K562 (cell line): ENCODE data around the gene CALU. TPM values are rescaled to one million over a fixed set of nuclear protein-coding genes. Genes with fewer than 3 reads are reported as not detected.
A peak's percentile ranks its signal among the peaks of the same experiment; 100 is the strongest.

Experiments used
- CBFA2T3 ChIP-seq: fragments of 450-650 bp; IDR thresholded peaks from 2 replicates; pipeline ENCODE4 v1.6.1; 2017
- RBM22 ChIP-seq: fragments of 200-400 bp; formaldehyde crosslinking; IDR thresholded peaks from 2 replicates; pipeline ENCODE4 v1.6.1; 2018; ENCODE audit warnings: low read length, low read depth; ENCODE audit not compliant: poor library complexity, severe bottlenecking
- RBM34 ChIP-seq: fragments of 200-400 bp; formaldehyde crosslinking; IDR thresholded peaks from 2 replicates; pipeline ENCODE4 v1.6.1; 2018; ENCODE audit warnings: low read length, borderline replicate concordance; ENCODE audit not compliant: insufficient read depth
- ZBTB11 ChIP-seq, 3 experiments: fragments of 200-800 bp in 1 of 3; fragments of 250-450 bp in 1 of 3; fragments of 450-650 bp in 1 of 3; sonication (Bioruptor Pico) in 1 of 3; sonication (Bioruptor generic) in 1 of 3; formaldehyde crosslinking in 1 of 3; IDR thresholded peaks; 2 replicates each; pipeline versions ENCODE4 v1.6.1 to v1.8.0; 2016 to 2022; ENCODE audit warnings: mild to moderate bottlenecking in 2 of 3, missing genetic modification characterization in 2 of 3, missing compliant biosample characterization in 1 of 3, moderate library complexity in 1 of 3
- ZFP30 ChIP-seq: fragments of 250-450 bp; sonication (Bioruptor Pico); IDR thresholded peaks from 2 replicates; pipeline ENCODE4 v1.8.0; 2022; ENCODE audit warnings: moderate library complexity, mild to moderate bottlenecking, inconsistent platforms, borderline replicate concordance
- ZNF124 ChIP-seq: sonication (generic); formaldehyde crosslinking; IDR thresholded peaks from 2 replicates; pipeline ENCODE4 v1.8.1; 2022; ENCODE audit warnings: missing genetic modification reagents
- ZNF134 ChIP-seq: fragments of 250-450 bp; sonication (Bioruptor Pico); conservative IDR thresholded peaks from 2 replicates; pipeline ENCODE4 v1.4.0; 2020
- ZNF175 ChIP-seq: fragments of 200-800 bp; sonication (Bioruptor generic); IDR thresholded peaks from 2 replicates; pipeline ENCODE4 v1.6.1; 2016; ENCODE audit warnings: low read depth, mild to moderate bottlenecking, missing genetic modification characterization, missing compliant biosample characterization
- ZNF436 ChIP-seq: fragments of 250-450, 450-650 bp; sonication (Bioruptor Pico); formaldehyde crosslinking; IDR thresholded peaks from 2 replicates; pipeline ENCODE4 v1.7.0; 2020; ENCODE audit warnings: mild to moderate bottlenecking
- ZNF668 ChIP-seq: fragments of 250-450 bp; sonication (Bioruptor Pico); IDR thresholded peaks from 2 replicates; pipeline ENCODE4 v1.8.0; 2022; ENCODE audit warnings: mild to moderate bottlenecking, inconsistent platforms
- polyA plus RNA-seq, 8 experiments: library from polyadenylated mRNA; depleted of rRNA in 4 of 8; stranded (reverse) in 5 of 8; unstranded in 3 of 8; fragments of >200 nt; fragmentation: Nextera tagmentation in 2 of 8; fragmentation: Illumina TruSeq in 1 of 8; extraction: Ambion mirVana in 2 of 8; extraction: Trizol in 1 of 8; gene quantifications; 2 replicates each; pipeline versions ENCODE4 v1.2.1 to v1.2.3, GENCODE V29; 2011 to 2014; ENCODE audit warnings: inconsistent platforms in 1 of 8, missing spikeins in 1 of 8
- total RNA-seq, 7 experiments: library from RNA; depleted of rRNA in 6 of 7; stranded (reverse); fragments of >200 nt in 6 of 7; fragmentation: Illumina TruSeq in 2 of 7; extraction: Trizol in 2 of 7; gene quantifications; 2 replicates each; pipeline versions ENCODE4 v1.2.1 to v1.2.3, GENCODE V29; 2011 to 2021; ENCODE audit warnings: low replicate concordance in 1 of 7
- TF ChIP-seq, protein P1 (sequence below): fragments of 250-450 bp; sonication (Bioruptor Pico); IDR thresholded peaks from 2 replicates; pipeline ENCODE4 v1.9.0; 2021; ENCODE audit warnings: mild to moderate bottlenecking, inconsistent platforms
- TF ChIP-seq, protein P2 (sequence below): fragments of 450-650 bp; IDR thresholded peaks from 2 replicates; pipeline ENCODE4 v1.7.0; 2016; ENCODE audit warnings: borderline replicate concordance

Gene CALU
- total and polyA plus RNA-seq, 9 of the 15 experiments (the other 6 are each of a cell fraction or from before 2014, with no cell fraction given) = 166 to 286 (median 215) TPM

DNA sequence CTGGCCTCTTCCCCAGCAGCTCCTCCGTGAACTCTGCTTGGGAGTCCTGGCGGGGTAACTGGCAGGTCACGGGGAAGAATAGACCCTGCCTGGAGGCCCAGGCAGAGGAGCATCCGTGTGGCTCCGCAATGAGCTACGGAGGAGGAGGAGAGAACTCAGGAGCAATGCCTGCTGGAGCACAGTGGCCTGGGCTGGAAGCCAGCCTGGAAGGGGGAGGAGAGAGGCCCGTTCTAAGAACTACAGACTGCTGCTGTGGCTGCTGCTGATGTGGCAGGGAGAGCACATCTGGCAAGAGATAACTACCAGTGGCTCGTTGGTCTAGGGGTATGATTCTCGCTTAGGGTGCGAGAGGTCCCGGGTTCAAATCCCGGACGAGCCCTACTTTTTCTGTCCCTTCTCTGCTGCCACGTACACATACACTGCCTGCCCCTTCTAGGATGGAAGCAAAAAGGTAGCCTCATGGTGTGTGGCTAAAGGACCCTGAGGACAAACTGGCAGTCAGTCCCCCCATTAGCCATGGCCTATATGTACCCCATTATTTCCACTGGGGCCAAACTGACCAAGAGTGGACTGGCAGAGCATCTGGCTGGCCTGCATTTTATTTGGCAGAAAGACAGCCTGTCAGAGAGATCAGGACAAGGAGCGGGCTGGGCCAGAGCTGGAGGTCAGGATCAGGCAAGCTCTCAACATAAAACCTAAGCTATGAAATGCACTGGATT lies 44.1 kb downstream of the CALU start (continued):
- TF ChIP-seq, protein P1, sequence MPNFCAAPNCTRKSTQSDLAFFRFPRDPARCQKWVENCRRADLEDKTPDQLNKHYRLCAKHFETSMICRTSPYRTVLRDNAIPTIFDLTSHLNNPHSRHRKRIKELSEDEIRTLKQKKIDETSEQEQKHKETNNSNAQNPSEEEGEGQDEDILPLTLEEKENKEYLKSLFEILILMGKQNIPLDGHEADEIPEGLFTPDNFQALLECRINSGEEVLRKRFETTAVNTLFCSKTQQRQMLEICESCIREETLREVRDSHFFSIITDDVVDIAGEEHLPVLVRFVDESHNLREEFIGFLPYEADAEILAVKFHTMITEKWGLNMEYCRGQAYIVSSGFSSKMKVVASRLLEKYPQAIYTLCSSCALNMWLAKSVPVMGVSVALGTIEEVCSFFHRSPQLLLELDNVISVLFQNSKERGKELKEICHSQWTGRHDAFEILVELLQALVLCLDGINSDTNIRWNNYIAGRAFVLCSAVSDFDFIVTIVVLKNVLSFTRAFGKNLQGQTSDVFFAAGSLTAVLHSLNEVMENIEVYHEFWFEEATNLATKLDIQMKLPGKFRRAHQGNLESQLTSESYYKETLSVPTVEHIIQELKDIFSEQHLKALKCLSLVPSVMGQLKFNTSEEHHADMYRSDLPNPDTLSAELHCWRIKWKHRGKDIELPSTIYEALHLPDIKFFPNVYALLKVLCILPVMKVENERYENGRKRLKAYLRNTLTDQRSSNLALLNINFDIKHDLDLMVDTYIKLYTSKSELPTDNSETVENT = peak; percentile 88
- TF ChIP-seq ZNF134 (CRISPR knock-in tag) (no peak), ZNF175 (CRISPR knock-in tag) (no peak), CBFA2T3 (peak; percentile 70), ZNF668 (CRISPR knock-in tag) (peak; percentile 62; the same call in 1 of the 2 replicates), ZNF124 (CRISPR knock-in tag) (no peak), RBM34 (no peak), ZBTB11 (CRISPR knock-in tag; IDR thresholded peaks at IDR 0.05) (no peak), ZFP30 (no peak), RBM22 (no peak), ZNF436 (CRISPR knock-in tag) (no peak)
- TF ChIP-seq, protein P2, sequence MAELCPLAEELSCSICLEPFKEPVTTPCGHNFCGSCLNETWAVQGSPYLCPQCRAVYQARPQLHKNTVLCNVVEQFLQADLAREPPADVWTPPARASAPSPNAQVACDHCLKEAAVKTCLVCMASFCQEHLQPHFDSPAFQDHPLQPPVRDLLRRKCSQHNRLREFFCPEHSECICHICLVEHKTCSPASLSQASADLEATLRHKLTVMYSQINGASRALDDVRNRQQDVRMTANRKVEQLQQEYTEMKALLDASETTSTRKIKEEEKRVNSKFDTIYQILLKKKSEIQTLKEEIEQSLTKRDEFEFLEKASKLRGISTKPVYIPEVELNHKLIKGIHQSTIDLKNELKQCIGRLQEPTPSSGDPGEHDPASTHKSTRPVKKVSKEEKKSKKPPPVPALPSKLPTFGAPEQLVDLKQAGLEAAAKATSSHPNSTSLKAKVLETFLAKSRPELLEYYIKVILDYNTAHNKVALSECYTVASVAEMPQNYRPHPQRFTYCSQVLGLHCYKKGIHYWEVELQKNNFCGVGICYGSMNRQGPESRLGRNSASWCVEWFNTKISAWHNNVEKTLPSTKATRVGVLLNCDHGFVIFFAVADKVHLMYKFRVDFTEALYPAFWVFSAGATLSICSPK = no peak
